ENCODE data around the gene COL9A1. TPM values are rescaled to one million over a fixed set of nuclear protein-coding genes. Genes with fewer than 3 reads are reported as not detected.
"Not testable (repeated sequence)": the region's sequence is repeated elsewhere in the genome, so short reads cannot be mapped to it uniquely, and the experiment has no call there.

The COL9A1 gene
- polyA plus RNA-seq (2013, experiment 1 of 2): 2.1 TPM
- polyA plus RNA-seq (2013, experiment 2 of 2): 2.3 TPM

DNA sequence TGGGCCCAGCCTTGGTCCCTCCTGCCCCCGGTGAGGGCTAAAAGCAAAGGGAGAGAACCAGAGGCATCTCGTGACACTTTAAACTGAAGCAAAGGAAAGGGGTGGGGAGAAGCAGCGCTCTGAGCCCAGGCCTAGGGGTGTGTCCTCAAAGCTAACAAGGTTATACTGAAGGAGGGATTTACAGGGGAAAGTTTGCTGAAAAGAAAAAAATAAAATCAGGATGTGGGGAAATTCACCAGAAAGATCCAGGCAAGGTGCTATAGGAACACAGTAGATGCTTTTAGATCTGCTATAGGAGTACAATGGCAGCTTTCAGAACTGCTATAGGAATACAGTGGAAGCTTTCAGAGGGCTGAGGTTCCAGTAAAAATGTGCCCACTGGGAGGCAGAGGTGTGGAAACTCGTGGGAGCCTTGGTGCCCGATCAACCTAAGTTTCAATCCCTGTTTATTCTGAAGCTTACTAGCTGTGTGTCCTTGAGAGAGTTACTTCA, at the start of gene COL9A1:
Gene COL9A1, minus strand, starts transcription at position 51 of the 492 bp plus-strand sequence. CDS start 160 bp downstream, outside the sequence.
- Histone ChIP-seq H2BK120ac (ENCODE audit: low read depth, low read length) (no peak within 1 kb of the TSS), H4K8ac (ENCODE audit: low read depth, low read length) (no peak within 1 kb of the TSS), H3K4ac (ENCODE audit: low read depth, low read length) (no peak within 1 kb of the TSS), H3K79me1 (ENCODE audit: low read length) (no peaks in the 10 kb centered on the region), H3K23ac (ENCODE audit: low read length) (no peak within 1 kb of the TSS), H3K79me2 (ENCODE audit: control insufficient read depth, insufficient read depth, low read length) (no peaks in the 10 kb centered on the region), H3K9ac (ENCODE audit: low read length) (no peak within 1 kb of the TSS), H3K4me3 (ENCODE audit: low read length) (no peak within 1 kb of the TSS), H3K4me1 (ENCODE audit: control insufficient read depth, low read depth, low read length) (no peaks in the 10 kb centered on the region), H3K27ac (ENCODE audit: low read depth, low read length) (no peak within 1 kb of the TSS), H3K18ac (ENCODE audit: low read length) (no peak within 1 kb of the TSS), H3K36me3 (ENCODE audit: control insufficient read depth, insufficient read depth, low read length) (no peaks in the 10 kb centered on the region), H3K4me2 (ENCODE audit: low read length) (no peak within 1 kb of the TSS), H2AK5ac (ENCODE audit: low read length) (no peak within 1 kb of the TSS), H2BK5ac (ENCODE audit: low read length) (no peak within 1 kb of the TSS), H3K27me3 (ENCODE audit: insufficient read depth, low read length, poor library complexity) (no peaks in the 10 kb centered on the region), H4K5ac (ENCODE audit: low read length) (no peak within 1 kb of the TSS), H2BK15ac (replicated peaks; ENCODE audit: low read depth) (no peak within 1 kb of the TSS), H3K56ac (ENCODE audit: low read length) (no peak within 1 kb of the TSS)
- no peak for DNase-seq
- WGBS (ENCODE audit: extremely low coverage, insufficient coverage, low lambda C conversion rate): no CpG with 5 or more reads among the region's 5 CpGs

DNA sequence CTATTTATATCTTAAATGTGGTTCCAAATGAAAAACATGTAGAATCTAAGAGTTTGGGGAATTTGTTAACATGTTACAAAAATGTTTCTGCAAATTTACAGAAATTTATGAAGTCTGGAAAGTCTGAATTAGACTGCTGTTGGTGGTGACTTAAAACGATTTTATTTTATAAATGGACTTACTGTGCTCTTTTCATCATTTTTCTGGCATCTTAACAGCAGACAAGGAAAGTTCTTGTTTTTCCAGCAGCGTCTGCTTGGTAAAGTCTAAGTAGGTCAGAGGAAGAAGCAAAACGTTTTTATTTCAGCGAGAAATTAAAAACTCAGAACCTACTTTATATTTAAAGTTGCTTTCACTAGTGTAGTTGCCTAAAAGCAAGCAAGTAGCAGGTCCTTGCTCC, 48.6 kb upstream of the COL9A1 start:
- H3K36me3 ChIP-seq (ENCODE audit: control insufficient read depth, insufficient read depth, low read length): no peaks in the 10 kb centered on the region
- no peak overlapping the region for H2BK120ac ChIP-seq (ENCODE audit: low read depth, low read length)
- H3K27me3 ChIP-seq (ENCODE audit: insufficient read depth, low read length, poor library complexity): no peaks in the 10 kb centered on the region
- H3K56ac ChIP-seq (ENCODE audit: low read length): no peak overlapping the region
- WGBS (ENCODE audit: extremely low coverage, insufficient coverage, low lambda C conversion rate): no CpG with 5 or more reads among the region's 4 CpGs
- H3K9ac ChIP-seq (ENCODE audit: low read length): no peak overlapping the region
- no peak overlapping the region for H3K18ac ChIP-seq (ENCODE audit: low read length)
- H2BK15ac ChIP-seq (replicated peaks; ENCODE audit: low read depth): no peak overlapping the region
- no peak overlapping the region for H3K4me2 ChIP-seq (ENCODE audit: low read length)
- no peaks in the 10 kb centered on the region for H3K79me1 ChIP-seq (ENCODE audit: low read length)
- no peaks in the 10 kb centered on the region for H3K4me1 ChIP-seq (ENCODE audit: control insufficient read depth, low read depth, low read length)
- H3K79me2 ChIP-seq (ENCODE audit: control insufficient read depth, insufficient read depth, low read length): no peaks in the 10 kb centered on the region
- no peak for DNase-seq
- no peak overlapping the region for H4K5ac ChIP-seq (ENCODE audit: low read length)
- H3K27ac ChIP-seq (ENCODE audit: low read depth, low read length): no peak overlapping the region
- peak overlapping the region; percentile 56 for H4K8ac ChIP-seq (ENCODE audit: low read depth, low read length)
- no peak overlapping the region for H3K23ac ChIP-seq (ENCODE audit: low read length)
- no peak overlapping the region for H2AK5ac ChIP-seq (ENCODE audit: low read length)
- no peak overlapping the region for H2BK5ac ChIP-seq (ENCODE audit: low read length)
- no peak overlapping the region for H3K4me3 ChIP-seq (ENCODE audit: low read length)
- H3K4ac ChIP-seq (ENCODE audit: low read depth, low read length): no peak overlapping the region

DNA sequence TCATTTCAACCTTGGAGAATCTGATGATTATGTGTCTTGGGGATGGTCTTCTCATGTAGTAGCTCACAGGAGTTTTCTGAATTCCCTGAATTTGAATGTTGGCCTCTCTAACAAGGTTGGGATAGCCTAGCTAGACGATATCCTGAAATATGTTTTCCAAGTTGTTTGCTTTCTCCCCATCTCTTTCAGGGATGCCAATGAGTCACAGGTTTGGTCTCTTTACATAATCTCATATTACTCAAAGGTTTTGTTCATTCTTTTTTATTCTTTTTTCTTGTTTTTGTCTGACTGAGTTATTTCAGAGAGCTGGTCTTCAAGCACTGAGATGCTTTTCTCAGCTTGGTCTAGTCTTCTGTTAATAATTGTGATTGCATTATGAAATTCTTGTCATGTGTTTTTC, 42.7 kb upstream of the COL9A1 start:
- Histone ChIP-seq H4K8ac (ENCODE audit: low read depth, low read length) (no peak overlapping the region), H2BK15ac (replicated peaks; ENCODE audit: low read depth) (no peak overlapping the region), H3K4me1 (ENCODE audit: control insufficient read depth, low read depth, low read length) (no peaks in the 10 kb centered on the region), H3K36me3 (ENCODE audit: control insufficient read depth, insufficient read depth, low read length) (no peaks in the 10 kb centered on the region), H2AK5ac (ENCODE audit: low read length) (no peak overlapping the region), H3K9ac (ENCODE audit: low read length) (no peak overlapping the region), H3K4me3 (ENCODE audit: low read length) (no peak overlapping the region), H3K27ac (ENCODE audit: low read depth, low read length) (no peak overlapping the region), H3K18ac (ENCODE audit: low read length) (no peak overlapping the region), H4K5ac (ENCODE audit: low read length) (no peak overlapping the region), H3K4me2 (ENCODE audit: low read length) (no peak overlapping the region), H3K4ac (ENCODE audit: low read depth, low read length) (no peak overlapping the region), H3K23ac (ENCODE audit: low read length) (no peak overlapping the region), H3K79me2 (ENCODE audit: control insufficient read depth, insufficient read depth, low read length) (no peaks in the 10 kb centered on the region), H2BK120ac (ENCODE audit: low read depth, low read length) (no peak overlapping the region), H3K27me3 (ENCODE audit: insufficient read depth, low read length, poor library complexity) (no peaks in the 10 kb centered on the region), H2BK5ac (ENCODE audit: low read length) (no peak overlapping the region), H3K56ac (ENCODE audit: low read length) (no peak overlapping the region), H3K79me1 (ENCODE audit: low read length) (no peaks in the 10 kb centered on the region)
- DNase-seq: no peak
- WGBS (ENCODE audit: extremely low coverage, insufficient coverage, low lambda C conversion rate): no CpG with 5 or more reads among the region's 1 CpG

DNA sequence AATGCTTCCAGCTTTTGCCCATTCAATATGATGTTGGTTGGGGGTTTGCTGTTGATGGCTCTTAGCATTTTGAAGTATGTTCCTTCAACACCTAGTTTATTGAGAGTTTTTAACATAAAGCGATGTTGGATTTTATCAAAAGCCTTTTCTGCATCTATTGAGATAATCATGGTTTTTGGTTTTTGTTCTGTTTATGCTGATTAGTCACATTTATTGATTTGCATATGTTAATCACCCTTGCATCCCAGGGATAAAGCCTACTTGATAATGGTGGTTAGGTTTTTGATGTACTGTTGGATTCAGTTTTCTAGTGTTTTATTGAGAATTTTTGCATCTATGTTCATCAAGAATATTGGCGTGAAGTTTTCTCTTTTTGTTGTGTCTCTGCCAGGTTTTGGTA, 40.4 kb upstream of the COL9A1 start:
- Histone ChIP-seq H3K27me3 (ENCODE audit: insufficient read depth, low read length, poor library complexity) (no peaks in the 10 kb centered on the region), H3K4me2 (ENCODE audit: low read length) (no peak overlapping the region), H3K36me3 (ENCODE audit: control insufficient read depth, insufficient read depth, low read length) (no peaks in the 10 kb centered on the region), H2BK15ac (replicated peaks; ENCODE audit: low read depth) (no peak overlapping the region), H3K79me2 (ENCODE audit: control insufficient read depth, insufficient read depth, low read length) (no peaks in the 10 kb centered on the region), H3K23ac (ENCODE audit: low read length) (no peak overlapping the region), H3K27ac (ENCODE audit: low read depth, low read length) (no peak overlapping the region), H3K4me1 (ENCODE audit: control insufficient read depth, low read depth, low read length) (no peaks in the 10 kb centered on the region), H3K4ac (ENCODE audit: low read depth, low read length) (no peak overlapping the region), H3K18ac (ENCODE audit: low read length) (no peak overlapping the region), H3K79me1 (ENCODE audit: low read length) (no peaks in the 10 kb centered on the region), H2BK5ac (ENCODE audit: low read length) (no peak overlapping the region), H3K56ac (ENCODE audit: low read length) (no peak overlapping the region), H3K4me3 (ENCODE audit: low read length) (no peak overlapping the region), H3K9ac (ENCODE audit: low read length) (no peak overlapping the region), H4K8ac (ENCODE audit: low read depth, low read length) (no peak overlapping the region), H2BK120ac (ENCODE audit: low read depth, low read length) (no peak overlapping the region), H4K5ac (ENCODE audit: low read length) (no peak overlapping the region), H2AK5ac (ENCODE audit: low read length) (no peak overlapping the region)
- WGBS (ENCODE audit: extremely low coverage, insufficient coverage, low lambda C conversion rate): no CpG with 5 or more reads among the region's 2 CpGs
- DNase-seq: no peak

DNA sequence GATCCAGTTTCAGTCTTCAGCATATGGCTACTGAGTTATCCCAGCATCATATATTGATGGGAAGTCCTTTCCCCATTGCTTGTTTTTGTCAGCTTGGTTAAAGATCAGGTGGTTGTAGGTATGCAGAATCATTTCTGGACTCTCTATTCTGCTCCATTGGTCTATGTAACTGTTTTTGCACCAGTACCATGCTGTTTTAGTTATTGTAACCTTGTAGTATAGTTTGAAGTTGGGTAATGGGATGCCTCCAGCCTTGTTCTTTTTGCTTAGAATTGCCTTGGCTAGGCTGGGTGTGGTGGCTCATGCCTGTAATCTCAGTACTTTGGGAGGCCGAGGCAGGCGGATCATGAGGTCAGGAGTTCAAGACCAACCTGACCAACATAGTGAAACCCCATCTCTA, 36.9 kb upstream of the COL9A1 start:
- not testable (repeated sequence) for H3K4me3 ChIP-seq (ENCODE audit: low read length); H2BK120ac ChIP-seq (ENCODE audit: low read depth, low read length); H3K18ac ChIP-seq (ENCODE audit: low read length); H3K27ac ChIP-seq (ENCODE audit: low read depth, low read length); H3K23ac ChIP-seq (ENCODE audit: low read length); H3K27me3 ChIP-seq (ENCODE audit: insufficient read depth, low read length, poor library complexity); DNase-seq; H2AK5ac ChIP-seq (ENCODE audit: low read length); H3K56ac ChIP-seq (ENCODE audit: low read length); H2BK15ac ChIP-seq (replicated peaks; ENCODE audit: low read depth); H2BK5ac ChIP-seq (ENCODE audit: low read length); H4K5ac ChIP-seq (ENCODE audit: low read length); H3K9ac ChIP-seq (ENCODE audit: low read length); H3K36me3 ChIP-seq (ENCODE audit: control insufficient read depth, insufficient read depth, low read length); H3K4me1 ChIP-seq (ENCODE audit: control insufficient read depth, low read depth, low read length); H3K4me2 ChIP-seq (ENCODE audit: low read length); H3K4ac ChIP-seq (ENCODE audit: low read depth, low read length); H3K79me1 ChIP-seq (ENCODE audit: low read length); H4K8ac ChIP-seq (ENCODE audit: low read depth, low read length); H3K79me2 ChIP-seq (ENCODE audit: control insufficient read depth, insufficient read depth, low read length)
- WGBS (ENCODE audit: extremely low coverage, insufficient coverage, low lambda C conversion rate): no CpG with 5 or more reads among the region's 2 CpGs

DNA sequence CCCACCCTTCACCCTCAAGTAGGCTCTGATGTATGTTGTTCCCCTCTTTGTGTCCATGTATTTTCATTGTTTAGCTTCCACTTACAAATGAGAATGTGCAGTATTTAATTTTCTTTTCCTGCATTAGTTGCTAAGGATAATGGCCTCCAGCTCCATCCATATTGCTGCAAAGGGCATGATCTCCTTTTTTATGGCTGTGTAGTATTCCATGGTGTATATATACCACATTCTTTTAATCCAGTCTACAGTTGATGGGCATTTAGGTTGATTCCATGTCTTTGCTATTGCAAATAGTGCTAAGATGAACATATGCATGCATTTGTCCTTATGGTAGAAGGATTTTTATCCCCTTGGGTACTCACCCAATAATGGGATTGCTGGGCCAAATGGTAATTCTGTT, 35.9 kb upstream of the COL9A1 start:
- Histone ChIP-seq H3K36me3 (ENCODE audit: control insufficient read depth, insufficient read depth, low read length) (no peaks in the 10 kb centered on the region), H3K9ac (ENCODE audit: low read length) (no peak overlapping the region), H2BK5ac (ENCODE audit: low read length) (no peak overlapping the region), H3K79me1 (ENCODE audit: low read length) (no peaks in the 10 kb centered on the region), H2AK5ac (ENCODE audit: low read length) (no peak overlapping the region), H3K27me3 (ENCODE audit: insufficient read depth, low read length, poor library complexity) (no peaks in the 10 kb centered on the region), H3K4ac (ENCODE audit: low read depth, low read length) (no peak overlapping the region), H2BK15ac (replicated peaks; ENCODE audit: low read depth) (no peak overlapping the region), H3K56ac (ENCODE audit: low read length) (no peak overlapping the region), H3K4me2 (ENCODE audit: low read length) (no peak overlapping the region), H3K18ac (ENCODE audit: low read length) (no peak overlapping the region), H4K5ac (ENCODE audit: low read length) (no peak overlapping the region), H3K27ac (ENCODE audit: low read depth, low read length) (no peak overlapping the region), H2BK120ac (ENCODE audit: low read depth, low read length) (no peak overlapping the region), H3K23ac (ENCODE audit: low read length) (no peak overlapping the region), H3K4me1 (ENCODE audit: control insufficient read depth, low read depth, low read length) (no peaks in the 10 kb centered on the region), H3K4me3 (ENCODE audit: low read length) (no peak overlapping the region), H4K8ac (ENCODE audit: low read depth, low read length) (no peak overlapping the region), H3K79me2 (ENCODE audit: control insufficient read depth, insufficient read depth, low read length) (no peaks in the 10 kb centered on the region)
- DNase-seq: no peak

All from mesendoderm (in vitro differentiated cells).